ENCODE measurements around the gene SLC20A1.
"Not testable (repeated sequence)": the region's sequence is repeated elsewhere in the genome, so short reads cannot be mapped to it uniquely, and the experiment has no call there.

The SLC20A1 gene

GRCh38 chr2:112645310-112646101 is at the start of gene SLC20A1:
Gene SLC20A1 (plus strand): TSS chr2:112645939. CDS start chr2:112646829, 890 bp downstream.
- peak; percentile 89 for DNase-seq

DNA sequence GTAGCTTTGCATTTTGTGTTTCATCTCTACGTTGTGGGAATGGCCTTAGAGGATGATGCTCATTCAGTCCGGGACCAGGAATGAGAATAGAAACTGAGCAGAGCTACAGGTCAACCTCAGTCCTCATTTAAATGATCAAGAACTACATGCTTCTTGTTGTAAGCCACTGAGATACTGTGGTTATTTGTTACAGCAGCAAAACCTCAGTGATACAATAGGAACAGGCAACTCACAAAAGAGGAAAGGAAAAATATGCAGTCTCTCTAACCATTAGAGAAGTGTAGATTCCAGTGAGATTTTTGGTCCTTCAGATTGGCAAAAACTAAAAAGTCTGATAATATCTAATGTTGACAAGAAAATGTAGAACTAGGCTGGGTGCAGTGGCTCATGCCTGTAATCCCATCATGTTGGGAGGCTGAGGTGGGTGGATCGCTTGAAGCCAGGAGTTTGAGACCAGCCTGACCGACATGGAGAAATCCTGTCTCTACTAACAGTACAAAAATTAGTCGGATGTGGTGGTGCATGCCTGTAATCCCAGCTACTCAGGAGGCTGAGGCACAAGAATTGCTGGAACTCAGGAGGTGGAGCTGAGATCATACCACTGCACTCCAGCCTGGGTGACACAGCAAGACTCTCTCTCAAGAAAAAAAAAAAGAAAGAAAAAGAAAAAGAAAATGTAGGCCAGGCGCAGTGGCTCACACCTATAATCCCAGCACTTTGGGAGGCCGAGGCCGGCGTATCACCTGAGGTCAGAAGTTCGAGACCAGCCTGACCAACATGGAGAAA is 48.0 kb upstream of the SLC20A1 start:
- no peak for DNase-seq

- no peak for DNase-seq
Measured at GRCh38 chr2:112600634-112601033, 45.1 kb upstream of the SLC20A1 start.

DNA sequence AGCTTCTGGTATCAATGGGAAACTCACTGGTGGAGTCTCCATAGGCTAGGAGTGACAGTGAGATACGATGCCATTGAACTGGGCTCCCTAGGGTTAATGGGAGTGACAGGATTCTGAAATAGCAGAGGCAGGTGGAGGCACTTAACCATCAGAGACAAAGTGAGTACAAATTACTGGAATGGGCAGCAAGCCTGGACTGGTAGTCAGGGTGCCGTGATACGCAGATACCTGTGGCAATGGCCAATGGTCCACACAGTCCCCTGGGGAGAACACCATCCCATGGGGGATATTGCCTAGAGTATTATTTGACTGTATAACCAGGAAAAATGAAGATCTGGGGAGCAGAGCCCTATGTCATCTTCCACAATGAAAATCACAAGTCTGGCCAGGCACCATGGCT is 44.0 kb upstream of the SLC20A1 start:
- DNase-seq, result no peak

- DNase-seq, result no peak
Measured at GRCh38 chr2:112602917-112603316, 42.8 kb upstream of the SLC20A1 start.

DNA sequence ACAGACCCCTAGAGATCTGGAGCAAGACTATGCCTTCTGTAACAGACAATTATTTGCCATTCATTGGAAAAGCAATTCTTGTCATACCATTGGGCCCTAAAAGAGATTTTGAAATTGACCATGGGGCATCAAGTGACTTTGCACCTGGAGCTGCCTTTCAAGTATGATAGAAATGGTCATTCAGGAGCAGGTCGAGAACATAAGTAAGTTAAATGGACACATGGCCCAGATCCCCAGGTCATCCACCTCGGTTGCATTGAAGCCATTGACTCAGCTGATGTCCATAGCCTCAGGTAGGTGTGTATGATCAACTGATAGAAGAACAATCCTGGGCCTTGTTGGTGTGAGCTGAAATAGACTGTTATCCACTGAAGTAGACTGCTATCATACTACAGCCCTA is 42.0 kb upstream of the SLC20A1 start:
- DNase-seq, result no peak

DNA sequence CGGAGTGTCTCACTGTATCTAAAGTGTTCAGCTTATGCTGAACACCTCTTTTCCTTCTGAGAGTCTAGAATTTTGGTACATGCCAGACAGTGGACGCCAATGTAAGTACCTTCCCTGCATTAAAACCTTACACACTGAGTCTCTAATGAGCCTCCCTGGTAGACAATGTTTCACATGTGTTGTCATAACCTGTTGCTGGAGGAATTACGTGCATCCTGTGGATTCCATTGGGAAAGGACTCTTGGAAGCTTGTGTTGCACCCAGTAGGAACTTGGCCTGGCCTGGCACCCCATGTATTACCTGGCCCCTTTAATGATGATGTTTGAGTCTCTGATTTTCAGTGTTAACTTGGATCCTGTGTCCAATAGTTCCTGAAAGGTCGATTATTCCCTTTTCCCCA is 40.8 kb upstream of the SLC20A1 start:
- DNase-seq, result no peak

- no peak for DNase-seq
Measured at GRCh38 chr2:112605926-112606325, 39.8 kb upstream of the SLC20A1 start.

GRCh38 chr2:112606547-112606946 is 39.2 kb upstream of the SLC20A1 start:
- no peak for DNase-seq

GRCh38 chr2:112607680-112608438 is 37.9 kb upstream of the SLC20A1 start:
- DNase-seq, result no peak

GRCh38 chr2:112609320-112609719 is 36.4 kb upstream of the SLC20A1 start:
- not testable (repeated sequence) for DNase-seq

DNA sequence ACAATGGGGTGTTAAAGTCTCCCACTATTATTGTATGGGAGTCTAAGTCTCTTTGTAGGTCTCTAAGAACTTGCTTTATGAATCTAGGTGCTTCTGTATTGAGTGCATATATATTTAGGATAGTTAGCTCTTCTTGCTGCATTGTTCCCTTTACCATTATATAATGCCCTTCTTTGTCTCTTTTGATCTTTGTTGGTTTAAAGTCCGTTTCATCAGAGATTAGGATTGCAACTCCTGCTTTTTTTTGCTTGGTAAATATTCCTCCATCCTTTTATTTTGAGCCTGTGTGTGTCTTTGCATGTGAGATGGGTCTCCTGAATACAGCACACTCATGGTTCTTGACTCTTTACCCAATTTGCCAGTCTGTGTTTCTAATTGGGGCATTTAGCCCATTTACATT is 33.5 kb upstream of the SLC20A1 start:
- DNase-seq, result not testable (repeated sequence)

GRCh38 chr2:112614201-112614840 is 31.4 kb upstream of the SLC20A1 start:
- DNase-seq, result no peak

- no peak for DNase-seq
Measured at GRCh38 chr2:112615051-112615450, 30.7 kb upstream of the SLC20A1 start.

GRCh38 chr2:112615798-112616197 is 29.9 kb upstream of the SLC20A1 start:
- DNase-seq, result not testable (repeated sequence)

- no peak for DNase-seq
Measured at GRCh38 chr2:112618383-112618782, 27.4 kb upstream of the SLC20A1 start.

DNA sequence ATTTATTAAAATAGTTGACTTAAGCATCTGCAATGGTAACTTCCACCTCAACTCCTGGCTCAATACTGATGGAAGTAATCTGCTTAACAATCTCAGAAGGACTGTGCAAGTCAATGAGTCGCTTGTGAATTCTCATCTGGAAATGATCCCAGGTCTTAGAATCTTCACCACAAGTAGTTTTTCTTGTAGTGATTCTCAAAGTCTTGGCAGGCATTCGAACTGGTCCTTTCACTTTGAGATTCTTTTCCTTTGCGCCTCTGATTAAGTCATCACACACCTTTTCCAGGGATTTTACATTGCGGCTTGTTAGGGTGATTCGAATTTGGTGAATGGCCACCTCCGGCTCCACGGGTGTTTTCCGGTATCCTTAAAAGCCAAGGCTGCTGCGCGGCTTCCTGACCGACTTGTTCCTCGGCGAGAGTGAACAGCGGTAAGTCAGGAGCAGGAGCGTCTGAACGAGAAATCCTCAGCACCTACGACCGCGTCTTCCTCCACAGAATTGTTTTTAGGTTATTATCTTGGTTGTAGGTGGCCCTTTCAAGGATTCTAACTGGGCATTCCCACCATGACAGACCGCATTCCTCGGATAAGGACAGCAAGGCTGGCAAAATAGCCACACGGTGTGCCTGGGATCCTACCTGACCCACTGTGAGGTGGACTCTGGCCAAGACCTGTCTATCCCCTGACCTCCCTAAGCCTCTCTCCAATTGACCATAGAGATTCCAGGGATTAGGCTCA is 23.8 kb upstream of the SLC20A1 start:
- DNase-seq, result no peak

GRCh38 chr2:112622528-112622849 is 23.2 kb upstream of the SLC20A1 start:
- no peak for DNase-seq

- no peak for DNase-seq
Measured at GRCh38 chr2:112623913-112624777, 21.6 kb upstream of the SLC20A1 start.

GRCh38 chr2:112625474-112626114 is 20.1 kb upstream of the SLC20A1 start:
- no peak for DNase-seq

GRCh38 chr2:112626604-112627059 is 19.1 kb upstream of the SLC20A1 start:
- no peak for DNase-seq
